Pericardium fibroblast (primary cell): ENCODE results near the gene SLC6A11. TPM values are rescaled to one million over a fixed set of nuclear protein-coding genes. Genes with fewer than 3 reads are reported as not detected.

ENCODE experiments used
- total RNA-seq: library from RNA; depleted of rRNA; stranded (reverse); fragments of >200 nt; gene quantifications from 2 replicates; pipeline ENCODE4 v1.2.3, GENCODE V29; 2015

Gene SLC6A11
- not detected in 2 replicates for total RNA-seq

GRCh38 chr3:10816019-10816862, at the start of gene SLC6A11:
Gene SLC6A11, plus strand, starts transcription at chr3:10816228. Its CDS starts 38 bp downstream, at chr3:10816266.

Other genes with a start within 250 kb of the SLC6A11 start
- not detected in 2 replicates for gene SLC6A1, start 176.5 kb downstream of the SLC6A11 start, total RNA-seq